Fibroblast of pulmonary artery (primary cell): ENCODE measurements around the gene TOGARAM2.

Source experiments
- DNase-seq: peaks from one replicate; pipeline ENCODE4 v3.0.0-alpha.2; 2010; ENCODE audit warnings: low read depth
- H3K4me3 ChIP-seq: replicated peaks from 2 replicates; pipeline ENCODE4 v1.5.1; 2011; ENCODE audit warnings: low read depth, mild to moderate bottlenecking, control low read depth, low read length, moderate library complexity
- TF ChIP-seq, protein P1 (sequence below): IDR thresholded peaks from 2 replicates; pipeline ENCODE4 v1.5.1; 2011; ENCODE audit warnings: mild to moderate bottlenecking, control low read depth, low read length, inconsistent platforms; ENCODE audit errors: missing control alignments

TOGARAM2 gene

DNA sequence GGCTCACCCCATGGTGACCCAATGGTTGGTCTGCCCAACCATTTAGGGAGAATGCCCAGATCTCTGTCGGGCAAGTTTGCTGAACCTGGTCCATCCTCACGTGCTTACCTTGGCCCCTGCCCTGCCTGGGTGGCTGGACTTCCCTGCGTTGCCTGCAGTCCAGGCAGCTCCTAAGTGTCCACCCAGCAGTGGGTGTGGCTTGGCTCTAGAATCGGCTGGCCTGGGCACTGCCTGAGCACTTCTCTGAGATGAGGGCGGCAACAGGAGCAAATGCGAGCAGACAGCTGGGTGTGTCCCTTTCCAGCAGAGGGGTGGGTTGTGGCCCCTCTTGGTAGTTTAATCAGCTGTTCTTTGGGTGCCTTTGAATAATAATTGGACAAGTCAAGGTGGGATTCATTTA is 82.0 kb downstream of the TOGARAM2 start:
- H3K4me3 ChIP-seq: no peak overlapping the region
- DNase-seq: no peak
- TF ChIP-seq, protein P1, sequence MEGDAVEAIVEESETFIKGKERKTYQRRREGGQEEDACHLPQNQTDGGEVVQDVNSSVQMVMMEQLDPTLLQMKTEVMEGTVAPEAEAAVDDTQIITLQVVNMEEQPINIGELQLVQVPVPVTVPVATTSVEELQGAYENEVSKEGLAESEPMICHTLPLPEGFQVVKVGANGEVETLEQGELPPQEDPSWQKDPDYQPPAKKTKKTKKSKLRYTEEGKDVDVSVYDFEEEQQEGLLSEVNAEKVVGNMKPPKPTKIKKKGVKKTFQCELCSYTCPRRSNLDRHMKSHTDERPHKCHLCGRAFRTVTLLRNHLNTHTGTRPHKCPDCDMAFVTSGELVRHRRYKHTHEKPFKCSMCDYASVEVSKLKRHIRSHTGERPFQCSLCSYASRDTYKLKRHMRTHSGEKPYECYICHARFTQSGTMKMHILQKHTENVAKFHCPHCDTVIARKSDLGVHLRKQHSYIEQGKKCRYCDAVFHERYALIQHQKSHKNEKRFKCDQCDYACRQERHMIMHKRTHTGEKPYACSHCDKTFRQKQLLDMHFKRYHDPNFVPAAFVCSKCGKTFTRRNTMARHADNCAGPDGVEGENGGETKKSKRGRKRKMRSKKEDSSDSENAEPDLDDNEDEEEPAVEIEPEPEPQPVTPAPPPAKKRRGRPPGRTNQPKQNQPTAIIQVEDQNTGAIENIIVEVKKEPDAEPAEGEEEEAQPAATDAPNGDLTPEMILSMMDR: no peak

DNA sequence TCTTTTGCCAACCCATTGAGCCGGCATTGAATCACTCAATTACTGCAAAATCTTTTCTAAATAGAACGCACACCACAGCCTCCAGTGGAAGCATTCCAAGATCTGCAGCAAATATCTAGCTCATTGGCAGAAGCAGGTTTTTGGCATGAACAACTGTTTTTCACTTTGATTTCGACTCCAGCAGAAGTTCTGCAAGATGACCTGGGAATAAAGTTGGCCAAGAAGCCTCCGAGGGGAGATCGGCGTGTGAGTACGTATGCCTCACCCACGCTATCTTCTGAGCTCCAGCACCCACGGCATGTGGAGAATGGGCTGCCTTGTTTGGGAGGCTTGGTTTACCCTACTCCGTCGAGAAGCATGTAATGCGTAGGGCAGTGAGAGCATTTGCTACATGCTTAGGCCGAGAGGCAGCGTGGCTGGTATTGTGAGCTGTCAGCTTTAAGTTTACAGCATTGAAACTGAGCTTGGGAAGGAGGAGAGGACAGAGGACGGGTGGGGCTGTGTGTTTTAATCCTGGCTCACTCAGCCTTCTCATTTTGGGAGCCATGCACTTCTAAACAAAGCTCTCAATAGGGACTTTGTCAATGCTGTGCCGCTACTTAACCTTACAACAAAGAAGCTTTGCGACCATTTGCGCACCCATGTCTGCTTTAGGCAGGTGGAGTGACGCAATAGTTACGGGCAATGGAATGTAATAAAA is 82.7 kb downstream of the TOGARAM2 start:
- peak; percentile 63 for DNase-seq
- no peak overlapping the region for H3K4me3 ChIP-seq
- TF ChIP-seq, protein P1: no peak

DNA sequence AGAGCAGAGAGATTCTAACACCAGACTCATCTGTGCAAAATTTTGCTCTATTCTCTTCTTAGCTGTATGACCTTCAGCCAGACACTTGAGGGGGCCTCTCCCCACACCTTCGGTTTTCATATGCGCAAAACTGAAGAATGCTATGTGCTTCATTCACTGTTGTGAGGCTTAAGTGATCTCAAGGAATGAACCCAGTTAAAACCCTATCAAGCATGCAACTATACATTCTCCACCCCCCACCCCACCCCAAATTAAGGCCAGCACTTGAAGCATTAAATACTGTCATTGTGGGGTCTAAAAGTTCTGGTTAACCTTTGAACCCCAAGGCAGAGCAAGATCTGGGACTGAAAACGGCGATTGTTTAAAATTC is 83.2 kb downstream of the TOGARAM2 start:
- no peak overlapping the region for H3K4me3 ChIP-seq
- DNase-seq: no peak
- TF ChIP-seq, protein P1: no peak

DNA sequence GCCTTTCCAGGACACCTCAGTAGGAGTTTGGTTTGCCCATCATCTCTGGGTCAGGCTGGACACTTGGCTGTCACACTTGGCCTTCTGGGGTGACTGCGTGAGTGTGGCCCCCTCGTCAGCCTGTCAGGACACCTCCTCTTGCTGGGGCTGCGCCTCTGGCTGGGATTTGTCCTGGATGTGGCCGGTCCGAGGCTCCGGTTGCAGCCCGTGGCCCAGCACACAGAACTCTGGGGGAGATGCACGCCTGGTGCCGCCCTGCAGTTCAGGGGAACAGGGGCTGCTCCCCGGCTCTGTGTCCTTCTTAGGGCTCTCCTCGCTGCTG is 83.6 kb downstream of the TOGARAM2 start:
- TF ChIP-seq, protein P1: no peak
- no peak for DNase-seq
- no peak overlapping the region for H3K4me3 ChIP-seq

DNA sequence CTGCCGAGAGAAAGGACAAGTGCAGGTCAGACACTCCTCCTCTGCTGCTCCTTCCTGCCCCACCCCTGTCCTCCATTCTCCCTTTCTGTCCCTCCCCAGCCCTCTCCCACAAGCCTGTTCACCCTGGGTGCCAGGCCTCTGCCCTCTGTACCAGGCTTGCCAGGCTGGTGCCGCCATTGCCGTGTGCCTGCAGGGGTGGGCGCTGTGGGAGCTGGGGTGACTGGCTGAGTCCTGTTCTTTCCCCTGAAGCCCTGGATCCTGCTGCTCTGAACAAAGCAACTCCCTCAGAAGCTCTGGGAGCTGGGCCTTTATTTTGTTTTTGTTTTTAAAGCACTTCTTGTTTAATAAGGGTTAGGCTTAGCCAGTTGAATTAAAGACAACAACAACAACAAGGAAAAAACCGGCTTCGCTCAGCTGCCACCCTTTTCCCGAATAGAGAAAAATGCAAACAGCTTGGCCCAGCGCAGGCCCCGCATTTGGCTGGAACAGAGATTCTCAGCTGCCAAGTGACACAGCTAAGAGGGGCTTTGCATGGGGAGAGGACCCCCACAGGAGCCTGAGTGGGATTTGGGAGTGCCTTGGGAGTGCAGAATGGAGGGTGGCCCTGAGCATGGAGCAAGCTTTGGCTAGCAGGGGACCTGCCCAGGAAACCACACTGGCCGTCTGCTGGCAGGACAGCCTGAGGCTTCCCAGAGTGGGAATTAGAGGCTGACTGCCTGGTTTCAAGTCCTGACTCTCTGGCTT is 84.1 kb downstream of the TOGARAM2 start:
- no peak for DNase-seq
- TF ChIP-seq, protein P1: no peak
- no peak overlapping the region for H3K4me3 ChIP-seq

DNA sequence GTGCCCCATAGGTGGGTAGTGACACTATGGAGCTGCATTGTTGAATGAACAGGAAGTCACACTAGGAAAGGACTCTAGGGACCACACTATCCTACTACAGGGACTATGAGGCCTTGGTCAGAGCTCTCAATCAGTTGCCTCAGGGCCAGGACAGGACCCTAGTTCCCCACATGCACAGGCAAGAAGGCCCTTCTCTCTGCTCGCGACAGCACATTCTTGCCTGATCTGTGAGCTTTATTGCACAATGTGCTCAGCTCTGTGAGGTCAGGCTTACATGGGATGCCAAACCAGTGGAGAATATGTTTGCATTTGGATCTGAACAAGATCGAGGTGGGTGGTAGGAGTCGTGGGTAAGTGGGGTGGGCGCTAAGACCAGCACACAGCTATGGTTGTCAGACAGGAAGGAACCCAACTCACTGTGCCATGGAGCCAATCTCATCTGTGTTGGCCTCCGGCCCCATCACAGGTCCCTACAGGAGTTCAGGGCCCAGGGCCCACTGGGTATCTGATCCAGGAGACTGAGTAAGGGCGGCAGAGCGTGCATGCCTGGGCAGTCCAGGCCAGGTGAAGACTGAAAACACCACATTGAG is 85.3 kb downstream of the TOGARAM2 start:
- DNase-seq: peak; percentile 58

More for the DNA sequence above, 85.3 kb downstream of the TOGARAM2 start:
- no peak overlapping the region for H3K4me3 ChIP-seq
- TF ChIP-seq, protein P1: no peak
